Lung (tissue), 13 donors: ENCODE data around the gene CLEC17A. TPM values are rescaled to one million over a fixed set of nuclear protein-coding genes. Genes with fewer than 3 reads are reported as not detected.

Source experiments
- ATAC-seq: fragments of 200-7000 bp; cut with Tn5 transposase; one replicate; pipeline ENCODE4 v1.9.1; 2020; ENCODE audit warnings: moderate number of reproducible peaks; ENCODE audit not compliant: insufficient read depth, low FRiP score
- DNase-seq, 3 donors: peaks; one replicate each; pipeline ENCODE4 v3.0.0-alpha.2; 2013 to 2017
- H3K27ac ChIP-seq, 2 donors: one replicate each; pipeline ENCODE4 v1.5.1; 2013; ENCODE audit warnings: mild to moderate bottlenecking in 2 of 2, moderate library complexity in 2 of 2, control low read depth in 1 of 2, inconsistent platforms in 1 of 2, low read depth in 1 of 2, low read length in 1 of 2
- H3K27me3 ChIP-seq, 3 donors: one replicate each; pipeline ENCODE4 v1.5.1; 2013; ENCODE audit warnings: low read length in 2 of 3; ENCODE audit not compliant: control insufficient read depth in 3 of 3, insufficient read depth in 3 of 3
- H3K36me3 ChIP-seq, 4 donors: one replicate each; pipeline ENCODE4 v1.5.1; 2013; ENCODE audit warnings: low read length in 4 of 4, mild to moderate bottlenecking in 1 of 4, moderate library complexity in 1 of 4; ENCODE audit not compliant: control insufficient read depth in 4 of 4, insufficient read depth in 4 of 4
- H3K4me1 ChIP-seq, 5 donors: one replicate each; pipeline ENCODE4 v1.5.1; 2013; ENCODE audit warnings: low read length in 5 of 5, mild to moderate bottlenecking in 2 of 5, moderate library complexity in 1 of 5; ENCODE audit not compliant: control insufficient read depth in 5 of 5, insufficient read depth in 5 of 5
- H3K4me3 ChIP-seq: one replicate; pipeline ENCODE4 v1.5.1; 2013; ENCODE audit warnings: mild to moderate bottlenecking, control low read depth, moderate library complexity
- H3K9ac ChIP-seq, 2 donors: one replicate each; pipeline ENCODE4 v1.5.1; 2013; ENCODE audit warnings: low read length in 2 of 2, control low read depth in 1 of 2; ENCODE audit not compliant: insufficient read depth in 1 of 2
- H3K9me3 ChIP-seq, 4 donors: one replicate each; pipeline ENCODE4 v1.5.1; 2013; ENCODE audit warnings: low read length in 3 of 4, mild to moderate bottlenecking in 1 of 4, moderate library complexity in 1 of 4; ENCODE audit not compliant: control insufficient read depth in 4 of 4, insufficient read depth in 3 of 4
- CTCF ChIP-seq: IDR thresholded peaks from 2 replicates; pipeline ENCODE4 v1.5.1; 2012; ENCODE audit warnings: mild to moderate bottlenecking; ENCODE audit errors: control extremely low read depth, extremely low read depth
- WGBS, 2 donors: extraction: QIAGEN DNeasy Blood & Tissue Kit; methylation state at CpG; one replicate each; pipeline ENCODE4 v1.1.7; 2013; 5-methylcytosine and 5-hydroxymethylcytosine counted together
- polyA plus RNA-seq, 2 donors: library from polyadenylated mRNA; stranded (reverse); fragments of 200-250 nt; gene quantifications; one replicate each; pipeline ENCODE4 v1.2.1, GENCODE V29; 2013
- small RNA-seq: library from RNA; depleted of rRNA; stranded (forward); fragments of <200 nt; gene quantifications from one replicate; pipeline ENCODE3, GENCODE V24; 2014; ENCODE audit warnings: low replicate concordance
- total RNA-seq, 2 donors: library from RNA; depleted of rRNA in 1 of 2; stranded (reverse); fragments of >200 nt in 1 of 2; gene quantifications; one replicate each; pipeline ENCODE4 v1.2.1, GENCODE V29; 2014 to 2021
- donor health status: control.
- donor health status: control.
- donor health status: Bipolar disorder and iron deficiency.
- donor health status: healthy.
- donor health status: DM: yes; HTN: yes; CAD: no.

The CLEC17A gene
- total and polyA plus RNA-seq, 4 donors: 0.08 to 2.3 (median 0.32) TPM

GRCh38 chr19:14661372-14661924 lies 78.6 kb downstream of the CLEC17A start:
- Histone ChIP-seq H3K27ac (no peak overlapping the region), H3K36me3 (no peaks in the 10 kb centered on the region), H3K9me3 (no peaks in the 10 kb centered on the region), H3K4me1 (no peaks in the 10 kb centered on the region), H3K9ac (no peak overlapping the region), H3K4me3 (no peak overlapping the region), H3K27me3 (no peaks in the 10 kb centered on the region)
- TF ChIP-seq CTCF: no peak
- ATAC-seq (no peak), DNase-seq (peak in 2 of 3 donors; percentile 2 to 9)
- WGBS, 2 donors: 33 to 57% methylated on average over 12 of the region's 12 CpGs

Small RNA genes within 50 kb of the gene (small RNA-seq; reads per million reads assigned to genes)
- not detected for gene AC022149.2
- not detected for gene RN7SL842P

Other genes with a start within 250 kb of the CLEC17A start
- 100 to 1,000 TPM in 1 of 2 donors, 10 to 100 TPM in 1; 35.4 to 250 TPM for gene ADGRE5, start 201.6 kb upstream of the CLEC17A start, total RNA-seq
- gene ADGRE5, start 201.6 kb upstream of the CLEC17A start, polyA plus RNA-seq: 100 to 1,000 TPM in 1 of 2 donors, 10 to 100 TPM in 1; 39.8 to 143 TPM
- gene DDX39A, start 163.7 kb upstream of the CLEC17A start, total RNA-seq: 10 to 100 TPM; 46.2 to 84.6 TPM
- 100 to 1,000 TPM; 111 to 156 TPM for gene DDX39A, start 163.7 kb upstream of the CLEC17A start, polyA plus RNA-seq
- 100 to 1,000 TPM in 1 of 2 donors, 10 to 100 TPM in 1; 84.3 to 197 TPM for gene PKN1, start 149.8 kb upstream of the CLEC17A start, total RNA-seq
- gene PKN1, start 149.8 kb upstream of the CLEC17A start, polyA plus RNA-seq: 100 to 1,000 TPM; 108 to 133 TPM
- gene PTGER1, start 107.7 kb upstream of the CLEC17A start, total RNA-seq: 1 to 10 TPM; 2.0 to 4.3 TPM
- 1 to 10 TPM in 1 of 2 donors, under 1 TPM in 1; 0.73 to 1.4 TPM for gene PTGER1, start 107.7 kb upstream of the CLEC17A start, polyA plus RNA-seq
- gene GIPC1, start 87.0 kb upstream of the CLEC17A start, total RNA-seq: 100 to 1,000 TPM in 1 of 2 donors, 10 to 100 TPM in 1; 94.9 to 136 TPM
- 100 to 1,000 TPM; 126 to 156 TPM for gene GIPC1, start 87.0 kb upstream of the CLEC17A start, polyA plus RNA-seq
- gene DNAJB1, start 64.7 kb upstream of the CLEC17A start, total RNA-seq: 100 to 1,000 TPM; 115 to 171 TPM
- 10 to 100 TPM; 72.2 to 73.7 TPM for gene DNAJB1, start 64.7 kb upstream of the CLEC17A start, polyA plus RNA-seq
- gene TECR, start 53.5 kb upstream of the CLEC17A start, total RNA-seq: 100 to 1,000 TPM in 1 of 2 donors, 10 to 100 TPM in 1; 32.7 to 153 TPM
- 100 to 1,000 TPM in 1 of 2 donors, 10 to 100 TPM in 1; 89.1 to 193 TPM for gene TECR, start 53.5 kb upstream of the CLEC17A start, polyA plus RNA-seq
- gene NDUFB7, start 11.0 kb upstream of the CLEC17A start, total RNA-seq: 100 to 1,000 TPM; 105 to 192 TPM
- 100 to 1,000 TPM; 409 to 415 TPM for gene NDUFB7, start 11.0 kb upstream of the CLEC17A start, polyA plus RNA-seq
- gene ADGRE3, start 91.8 kb downstream of the CLEC17A start, total RNA-seq: 1 to 10 TPM; 1.6 to 2.1 TPM
- 1 to 10 TPM; 1.5 to 1.9 TPM for gene ADGRE3, start 91.8 kb downstream of the CLEC17A start, polyA plus RNA-seq
- 10 to 100 TPM; 19.4 to 28.1 TPM for gene ZNF333, start 107.0 kb downstream of the CLEC17A start, total RNA-seq
- 10 to 100 TPM; 10.7 to 13.7 TPM for gene ZNF333, start 107.0 kb downstream of the CLEC17A start, polyA plus RNA-seq
- gene ADGRE2, start 195.5 kb downstream of the CLEC17A start, total RNA-seq: 10 to 100 TPM in 1 of 2 donors, 1 to 10 TPM in 1; 2.8 to 25.7 TPM
- gene ADGRE2, start 195.5 kb downstream of the CLEC17A start, polyA plus RNA-seq: 10 to 100 TPM in 1 of 2 donors, 1 to 10 TPM in 1; 4.1 to 40.2 TPM